A673 (cell line): Measurements from ENCODE around the gene TM4SF18.

Experiments used
- CTCF ChIP-seq: fragments of 300-800, 200-600 bp; sonication (generic); conservative IDR thresholded peaks from 2 replicates; pipeline ENCODE4 v1.5.1; 2017; ENCODE audit warnings: low read depth, mild to moderate bottlenecking, antibody characterized with exemption, low read length, moderate library complexity, mixed read lengths
- EZH2 ChIP-seq: fragments of 200-600 bp; sonication (generic); IDR thresholded peaks from 2 replicates; pipeline ENCODE4 v1.6.1; 2017; ENCODE audit warnings: borderline replicate concordance, low read depth, mild to moderate bottlenecking, mixed read lengths, antibody characterized with exemption, low read length; ENCODE audit not compliant: poor library complexity, severe bottlenecking

GRCh38 chr3:149282836-149283235, 50.6 kb downstream of the TM4SF18 start:
- TF ChIP-seq CTCF (no peak), EZH2 (no peak)
